Right lobe of liver (tissue), 6 donors: ENCODE results near the gene PXDN. TPM values are rescaled to one million over a fixed set of nuclear protein-coding genes. Genes with fewer than 3 reads are reported as not detected.

ENCODE experiments used
- ATAC-seq, 4 donors: fragments of 200-7000 bp; cut with Tn5 transposase; one replicate each; pipeline ENCODE4 v1.9.1; 2020; ENCODE audit warnings: mild to moderate bottlenecking in 4 of 4, moderate library complexity in 4 of 4
- DNase-seq, 3 donors: peaks; one replicate each; pipeline ENCODE4 v3.0.0-alpha.2; 2020
- H3K27ac ChIP-seq, 3 donors: fragments of 200-600 bp; one replicate each; pipeline ENCODE4 v1.8.0; 2022
- H3K27me3 ChIP-seq, 2 donors: fragments of 200-600 bp; one replicate each; pipeline ENCODE4 v1.8.0; 2022
- H3K36me3 ChIP-seq, 4 donors: fragments of 200-600 bp; sonication (generic) in 1 of 4; one replicate each; pipeline versions ENCODE4 v1.5.1 to v1.8.0; 2017 to 2022; ENCODE audit warnings: control low read depth in 1 of 4
- H3K4me1 ChIP-seq, 4 donors: fragments of 200-600 bp; sonication (generic) in 1 of 4; one replicate each; pipeline versions ENCODE4 v1.5.1 to v1.8.0; 2017 to 2022; ENCODE audit warnings: control low read depth in 1 of 4
- H3K4me3 ChIP-seq, 3 donors: fragments of 200-600 bp; one replicate each; pipeline ENCODE4 v1.8.0; 2022
- H3K9me3 ChIP-seq, 4 donors: fragments of 200-600 bp; sonication (generic) in 1 of 4; one replicate each; pipeline versions ENCODE4 v1.5.1 to v1.8.0; 2017 to 2022; ENCODE audit warnings: control low read depth in 1 of 4
- CTCF ChIP-seq, 4 donors: fragments of 200-600 bp in 3 of 4; fragments of 450-650 bp in 1 of 4; IDR thresholded peaks; one replicate each; pipeline versions ENCODE4 v1.5.1 to v1.8.0; 2016 to 2022; ENCODE audit warnings: antibody characterized with exemption in 4 of 4, mild to moderate bottlenecking in 2 of 4
- POLR2A ChIP-seq: fragments of 450-650 bp; IDR thresholded peaks from one replicate; pipeline ENCODE4 v1.6.1; 2017; ENCODE audit warnings: antibody characterized with exemption, mild to moderate bottlenecking
- WGBS: methylation state at CpG from one replicate; pipeline ENCODE4 v1.1.6; 2018; ENCODE audit warnings: low coverage, low lambda C conversion rate; ENCODE audit not compliant: insufficient coverage; ENCODE audit errors: missing lambda C conversion rate; 5-methylcytosine and 5-hydroxymethylcytosine counted together
- intact Hi-C, 2 donors: fragments of 100-400 bp; cut with DNase I; formaldehyde crosslinking; loops; one replicate each; pipeline versions ENCODE4 v1.11.2 to v1.14.1; 2022
- total RNA-seq, 6 experiments: library from RNA; depleted of rRNA in 2 of 6; stranded (reverse); fragments of >200 nt in 2 of 6; fragmentation: NEBNext Ultra II Directional in 3 of 6; extraction: Animal tissue kit (Norgen Biotek cat#: 25700) in 3 of 6; gene quantifications; one replicate each; pipeline versions ENCODE4 v1.1.0 to v1.2.4, GENCODE V29; 2016 to 2023
- donor health status: DM: no; HTN: yes; CAD: no.
- donor health status: DM: no; HTN: no; CAD: no.
- donor health status: DM: no; HTN: no; CAD: no.
- donor health status: DM: no; HTN: yes; CAD: no.
- donor health status: DM: no; HTN: yes; CAD: no.

PXDN gene
- total RNA-seq, 6 experiments from 2014 or later: 5.5 to 21.0 (median 11.4) TPM

DNA sequence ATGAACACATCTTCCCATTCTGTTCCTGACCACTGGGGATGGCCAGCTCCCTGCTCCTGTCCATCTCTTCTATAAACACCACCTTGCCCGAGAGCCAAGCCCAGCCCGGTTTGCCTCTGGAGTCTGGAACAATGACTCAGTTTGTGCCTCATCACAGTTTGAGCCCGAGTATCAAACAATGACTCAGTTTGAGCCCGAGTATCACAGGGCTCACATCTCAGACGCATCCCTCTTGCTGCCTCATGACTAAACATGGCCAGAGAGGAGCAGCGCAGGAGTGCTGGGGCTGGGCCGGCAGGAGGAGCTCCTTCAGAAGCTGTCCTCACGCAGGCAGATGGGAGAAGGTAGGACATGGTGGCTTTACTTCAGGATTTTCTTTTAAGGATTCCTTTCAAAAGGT, 68.7 kb downstream of the PXDN start:
- WGBS: 54% methylated on average over 3 of the region's 8 CpGs
- no peaks in the 10 kb centered on the region for H3K4me1 ChIP-seq
- peak in 1 of 4 donors; percentile 45 for ATAC-seq
- H3K27me3 ChIP-seq: no peaks in the 10 kb centered on the region
- DNase-seq: no peak
- intact Hi-C loops: no loop called here
- no peak for TF ChIP-seq CTCF (IDR thresholded peaks at IDR 0.05)
- TF ChIP-seq POLR2A: no peak
- H3K27ac ChIP-seq: no peak overlapping the region
- H3K36me3 ChIP-seq: no peaks in the 10 kb centered on the region
- no peaks in the 10 kb centered on the region for H3K9me3 ChIP-seq
- H3K4me3 ChIP-seq: no peak overlapping the region

GRCh38 chr2:1674766-1675397, 69.4 kb downstream of the PXDN start:
- H3K27me3 ChIP-seq: no peaks in the 10 kb centered on the region
- H3K27ac ChIP-seq: no peak overlapping the region
- intact Hi-C loops: no loop called here

GRCh38 chr2:1674276-1674675, 70.0 kb downstream of the PXDN start:
- H3K9me3 ChIP-seq: no peaks in the 10 kb centered on the region
- intact Hi-C loops: no loop called here
- DNase-seq (no peak), ATAC-seq (no peak)
- no peaks in the 10 kb centered on the region for H3K4me1 ChIP-seq
- no peaks in the 10 kb centered on the region for H3K36me3 ChIP-seq
- H3K4me3 ChIP-seq: no peak overlapping the region
- 82% methylated on average over 6 of the region's 9 CpGs for WGBS
- no peaks in the 10 kb centered on the region for H3K27me3 ChIP-seq
- TF ChIP-seq POLR2A (no peak), CTCF (IDR thresholded peaks at IDR 0.05) (no peak)
- H3K27ac ChIP-seq: no peak overlapping the region

More at GRCh38 chr2:1674766-1675397, 69.4 kb downstream of the PXDN start:
- Histone ChIP-seq H3K4me1 (no peaks in the 10 kb centered on the region), H3K9me3 (no peaks in the 10 kb centered on the region), H3K4me3 (no peak overlapping the region), H3K36me3 (no peaks in the 10 kb centered on the region)
- ATAC-seq (no peak), DNase-seq (no peak)
- 54% methylated on average over 8 of the region's 18 CpGs for WGBS
- no peak for TF ChIP-seq CTCF (IDR thresholded peaks at IDR 0.05)
- TF ChIP-seq POLR2A: no peak

DNA sequence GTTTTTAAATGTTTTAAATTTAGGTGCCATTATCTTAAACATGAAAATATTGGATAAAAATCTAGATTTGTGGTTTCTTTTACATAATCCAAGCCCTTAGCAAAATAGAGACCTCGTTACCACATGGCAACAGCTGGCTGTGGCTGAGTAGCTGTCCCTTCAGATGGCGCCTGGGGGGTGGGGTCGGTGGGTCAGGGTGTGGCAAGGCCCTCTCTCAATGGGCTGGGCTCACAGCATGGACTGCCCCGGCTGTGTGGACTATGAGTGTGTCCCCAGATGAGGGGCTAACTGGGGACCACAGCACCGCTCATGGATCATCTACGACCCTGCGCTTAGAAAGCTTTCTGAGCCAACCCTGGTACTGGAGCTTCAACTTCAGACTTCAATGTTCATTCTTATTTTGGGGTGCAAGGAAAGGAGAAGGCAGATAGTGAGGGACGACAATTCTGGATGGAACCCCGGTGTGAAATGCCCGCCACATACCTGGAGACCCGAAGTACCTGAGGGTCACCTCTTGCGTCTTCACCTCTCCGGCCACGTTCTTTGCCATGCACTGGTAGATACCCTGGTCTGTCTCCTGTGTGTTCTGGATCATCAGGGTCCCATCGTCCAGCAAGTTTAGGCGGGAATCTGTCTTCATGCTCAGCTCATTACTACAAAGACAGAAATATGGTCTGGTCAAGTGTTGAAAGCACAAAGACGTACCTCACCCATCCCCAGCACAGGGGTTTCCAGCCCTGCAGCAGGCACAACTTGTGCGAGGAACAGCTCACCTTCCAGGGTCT, 71.0 kb downstream of the PXDN start:
- no peak for DNase-seq
- no peaks in the 10 kb centered on the region for H3K36me3 ChIP-seq
- TF ChIP-seq POLR2A (no peak), CTCF (IDR thresholded peaks at IDR 0.05) (no peak)

More for the DNA sequence above, 71.0 kb downstream of the PXDN start:
- Histone ChIP-seq H3K27ac (no peak overlapping the region), H3K9me3 (no peaks in the 10 kb centered on the region), H3K4me1 (no peaks in the 10 kb centered on the region), H3K4me3 (no peak overlapping the region), H3K27me3 (no peaks in the 10 kb centered on the region)
- 61% methylated on average over 9 of the region's 18 CpGs for WGBS
- intact Hi-C loops: no loop called here
- no peak for ATAC-seq
